Measurements from ENCODE around the gene TAOK3.
A peak's percentile ranks its signal among the peaks of the same experiment; 100 is the strongest.

The TAOK3 gene

GRCh38 chr12:118404876-118405521 lies 32.3 kb upstream of the TAOK3 start:
- ChIA-PET POLR2A (no interaction called here), CTCF (interaction anchor here (1.0 to 2.8 kb wide), 7 partner anchors 7 to 1010 kb away, joined by 3 to 11 read pairs (median 5); no protein-coding TSS in a partner anchor)
- Histone ChIP-seq H3K27ac (ENCODE audit: insufficient read depth in 1 of 2, low read depth in 1 of 2, low read length in 2 of 2, poor library complexity in 1 of 2, severe bottlenecking in 2 of 2) (no peak overlapping the region), H3K36me3 (ENCODE audit: control insufficient read depth in 4 of 4, insufficient read depth in 4 of 4, low read length in 3 of 4) (peaks cover 19 to 64% (median 46%) of the 10 kb centered on the region in 4 experiments), H3K9me3 (ENCODE audit: control extremely low read depth in 1 of 5, control insufficient read depth in 4 of 5, insufficient read depth in 2 of 5, low read depth in 1 of 5, low read length in 4 of 5) (no peaks in the 10 kb centered on the region), H3K27me3 (replicated peaks in 2 of 5; ENCODE audit: control insufficient read depth in 4 of 5, insufficient read depth in 5 of 5, low read length in 4 of 5) (no peaks in the 10 kb centered on the region), H3K4me3 (ENCODE audit: control insufficient read depth in 1 of 7, extremely low read depth in 1 of 7, insufficient read depth in 4 of 7, low read depth in 2 of 7, low read length in 6 of 7) (no peak overlapping the region), H3K4me1 (ENCODE audit: control extremely low read depth in 1 of 4, control insufficient read depth in 4 of 4, insufficient read depth in 4 of 4, low read length in 3 of 4) (no peaks in the 10 kb centered on the region)
- peak; percentile 59 to 79 (median 75) for DNase-seq
- 33% methylated on average over 1 of the region's 4 CpGs for WGBS (ENCODE audit: insufficient coverage)

GRCh38 chr12:118402251-118402650 lies 29.5 kb upstream of the TAOK3 start:
- Histone ChIP-seq H3K9me3 (ENCODE audit: control extremely low read depth in 1 of 5, control insufficient read depth in 4 of 5, insufficient read depth in 2 of 5, low read depth in 1 of 5, low read length in 4 of 5) (no peaks in the 10 kb centered on the region), H3K4me1 (ENCODE audit: control extremely low read depth in 1 of 4, control insufficient read depth in 4 of 4, insufficient read depth in 4 of 4, low read length in 3 of 4) (no peaks in the 10 kb centered on the region), H3K36me3 (ENCODE audit: control insufficient read depth in 4 of 4, insufficient read depth in 4 of 4, low read length in 3 of 4) (peaks cover 10 to 78% (median 55%) of the 10 kb centered on the region in 4 experiments), H3K4me3 (ENCODE audit: control insufficient read depth in 1 of 7, extremely low read depth in 1 of 7, insufficient read depth in 4 of 7, low read depth in 2 of 7, low read length in 6 of 7) (no peak overlapping the region), H3K27ac (ENCODE audit: insufficient read depth in 1 of 2, low read depth in 1 of 2, low read length in 2 of 2, poor library complexity in 1 of 2, severe bottlenecking in 2 of 2) (no peak overlapping the region), H3K27me3 (replicated peaks in 2 of 5; ENCODE audit: control insufficient read depth in 4 of 5, insufficient read depth in 5 of 5, low read length in 4 of 5) (no peaks in the 10 kb centered on the region)
- CTCF ChIA-PET, result interaction anchor here (0.5 kb wide), 1 partner anchor 236 kb away, joined by 3 read pairs; no protein-coding TSS in a partner anchor
- DNase-seq, result no peak
- 86% methylated on average over 3 of the region's 6 CpGs for WGBS (ENCODE audit: insufficient coverage)
- POLR2A ChIA-PET, result no interaction called here

- ChIA-PET CTCF (no interaction called here), POLR2A (interaction anchor here (0.6 kb wide), 1 partner anchor 109 kb away, joined by 4 read pairs; no protein-coding TSS in a partner anchor)
- DNase-seq, result no peak
- no peaks in the 10 kb centered on the region for H3K4me1 ChIP-seq (ENCODE audit: control extremely low read depth in 1 of 4, control insufficient read depth in 4 of 4, insufficient read depth in 4 of 4, low read length in 3 of 4)
- no peaks in the 10 kb centered on the region for H3K9me3 ChIP-seq (ENCODE audit: control extremely low read depth in 1 of 5, control insufficient read depth in 4 of 5, insufficient read depth in 2 of 5, low read depth in 1 of 5, low read length in 4 of 5)
- peaks cover 22 to 82% (median 65%) of the 10 kb centered on the region in 4 experiments for H3K36me3 ChIP-seq (ENCODE audit: control insufficient read depth in 4 of 4, insufficient read depth in 4 of 4, low read length in 3 of 4)
- WGBS (ENCODE audit: insufficient coverage), result 100% methylated on average over 3 of the region's 5 CpGs
- no peak overlapping the region for H3K4me3 ChIP-seq (ENCODE audit: control insufficient read depth in 1 of 7, extremely low read depth in 1 of 7, insufficient read depth in 4 of 7, low read depth in 2 of 7, low read length in 6 of 7)
- H3K27ac ChIP-seq (ENCODE audit: insufficient read depth in 1 of 2, low read depth in 1 of 2, low read length in 2 of 2, poor library complexity in 1 of 2, severe bottlenecking in 2 of 2), result no peak overlapping the region
- no peaks in the 10 kb centered on the region for H3K27me3 ChIP-seq (replicated peaks in 2 of 5; ENCODE audit: control insufficient read depth in 4 of 5, insufficient read depth in 5 of 5, low read length in 4 of 5)
These were observed 26.2 kb upstream of the TAOK3 start for GRCh38 chr12:118398940-118399339.

GRCh38 chr12:118398524-118398923 lies 25.8 kb upstream of the TAOK3 start:
- 100% methylated on average over 1 of the region's 2 CpGs for WGBS (ENCODE audit: insufficient coverage)
- CTCF ChIA-PET, result no interaction called here
- Histone ChIP-seq H3K36me3 (ENCODE audit: control insufficient read depth in 4 of 4, insufficient read depth in 4 of 4, low read length in 3 of 4) (peaks cover 23 to 83% (median 62%) of the 10 kb centered on the region in 4 experiments), H3K27me3 (replicated peaks in 2 of 5; ENCODE audit: control insufficient read depth in 4 of 5, insufficient read depth in 5 of 5, low read length in 4 of 5) (no peaks in the 10 kb centered on the region), H3K4me3 (ENCODE audit: control insufficient read depth in 1 of 7, extremely low read depth in 1 of 7, insufficient read depth in 4 of 7, low read depth in 2 of 7, low read length in 6 of 7) (no peak overlapping the region), H3K4me1 (ENCODE audit: control extremely low read depth in 1 of 4, control insufficient read depth in 4 of 4, insufficient read depth in 4 of 4, low read length in 3 of 4) (no peaks in the 10 kb centered on the region), H3K9me3 (ENCODE audit: control extremely low read depth in 1 of 5, control insufficient read depth in 4 of 5, insufficient read depth in 2 of 5, low read depth in 1 of 5, low read length in 4 of 5) (no peaks in the 10 kb centered on the region), H3K27ac (ENCODE audit: insufficient read depth in 1 of 2, low read depth in 1 of 2, low read length in 2 of 2, poor library complexity in 1 of 2, severe bottlenecking in 2 of 2) (no peak overlapping the region)
- POLR2A ChIA-PET, result interaction anchor here (0.6 kb wide), 1 partner anchor 108 kb away, joined by 4 read pairs; no protein-coding TSS in a partner anchor
- no peak for DNase-seq

GRCh38 chr12:118397708-118398440 lies 25.2 kb upstream of the TAOK3 start:
- H3K9me3 ChIP-seq (ENCODE audit: control extremely low read depth in 1 of 5, control insufficient read depth in 4 of 5, insufficient read depth in 2 of 5, low read depth in 1 of 5, low read length in 4 of 5), result no peaks in the 10 kb centered on the region
- H3K36me3 ChIP-seq (ENCODE audit: control insufficient read depth in 4 of 4, insufficient read depth in 4 of 4, low read length in 3 of 4), result peaks cover 27 to 79% (median 62%) of the 10 kb centered on the region in 4 experiments
- no peak for DNase-seq
- WGBS (ENCODE audit: insufficient coverage), result 98% methylated on average over 8 of the region's 10 CpGs
- H3K4me1 ChIP-seq (ENCODE audit: control extremely low read depth in 1 of 4, control insufficient read depth in 4 of 4, insufficient read depth in 4 of 4, low read length in 3 of 4), result no peaks in the 10 kb centered on the region
- no peak overlapping the region for H3K27ac ChIP-seq (ENCODE audit: insufficient read depth in 1 of 2, low read depth in 1 of 2, low read length in 2 of 2, poor library complexity in 1 of 2, severe bottlenecking in 2 of 2)
- POLR2A ChIA-PET, result no interaction called here
- H3K27me3 ChIP-seq (replicated peaks in 2 of 5; ENCODE audit: control insufficient read depth in 4 of 5, insufficient read depth in 5 of 5, low read length in 4 of 5), result no peaks in the 10 kb centered on the region
- CTCF ChIA-PET, result no interaction called here
- H3K4me3 ChIP-seq (ENCODE audit: control insufficient read depth in 1 of 7, extremely low read depth in 1 of 7, insufficient read depth in 4 of 7, low read depth in 2 of 7, low read length in 6 of 7), result no peak overlapping the region

GRCh38 chr12:118391836-118392235 lies 19.1 kb upstream of the TAOK3 start:
- DNase-seq, result no peak
- Histone ChIP-seq H3K27me3 (replicated peaks in 2 of 5; ENCODE audit: control insufficient read depth in 4 of 5, insufficient read depth in 5 of 5, low read length in 4 of 5) (no peaks in the 10 kb centered on the region), H3K36me3 (ENCODE audit: control insufficient read depth in 4 of 4, insufficient read depth in 4 of 4, low read length in 3 of 4) (peaks cover 39 to 78% (median 63%) of the 10 kb centered on the region in 4 experiments), H3K4me3 (ENCODE audit: control insufficient read depth in 1 of 7, extremely low read depth in 1 of 7, insufficient read depth in 4 of 7, low read depth in 2 of 7, low read length in 6 of 7) (no peak overlapping the region), H3K27ac (ENCODE audit: insufficient read depth in 1 of 2, low read depth in 1 of 2, low read length in 2 of 2, poor library complexity in 1 of 2, severe bottlenecking in 2 of 2) (no peak overlapping the region), H3K9me3 (ENCODE audit: control extremely low read depth in 1 of 5, control insufficient read depth in 4 of 5, insufficient read depth in 2 of 5, low read depth in 1 of 5, low read length in 4 of 5) (no peaks in the 10 kb centered on the region), H3K4me1 (ENCODE audit: control extremely low read depth in 1 of 4, control insufficient read depth in 4 of 4, insufficient read depth in 4 of 4, low read length in 3 of 4) (no peaks in the 10 kb centered on the region)
- WGBS (ENCODE audit: insufficient coverage), result 100% methylated on average over 1 of the region's 1 CpG
- ChIA-PET CTCF (interaction anchor here (1.3 to 2.0 kb wide), 2 partner anchors 13 to 14 kb away, joined by 5 to 11 read pairs; no protein-coding TSS in a partner anchor), POLR2A (no interaction called here)

- Histone ChIP-seq H3K36me3 (ENCODE audit: control insufficient read depth in 4 of 4, insufficient read depth in 4 of 4, low read length in 3 of 4) (peaks cover 43 to 78% (median 63%) of the 10 kb centered on the region in 4 experiments), H3K9me3 (ENCODE audit: control extremely low read depth in 1 of 5, control insufficient read depth in 4 of 5, insufficient read depth in 2 of 5, low read depth in 1 of 5, low read length in 4 of 5) (no peaks in the 10 kb centered on the region), H3K27ac (ENCODE audit: insufficient read depth in 1 of 2, low read depth in 1 of 2, low read length in 2 of 2, poor library complexity in 1 of 2, severe bottlenecking in 2 of 2) (no peak overlapping the region), H3K4me3 (ENCODE audit: control insufficient read depth in 1 of 7, extremely low read depth in 1 of 7, insufficient read depth in 4 of 7, low read depth in 2 of 7, low read length in 6 of 7) (no peak overlapping the region), H3K27me3 (replicated peaks in 2 of 5; ENCODE audit: control insufficient read depth in 4 of 5, insufficient read depth in 5 of 5, low read length in 4 of 5) (no peaks in the 10 kb centered on the region), H3K4me1 (ENCODE audit: control extremely low read depth in 1 of 4, control insufficient read depth in 4 of 4, insufficient read depth in 4 of 4, low read length in 3 of 4) (no peaks in the 10 kb centered on the region)
- 100% methylated on average over 2 of the region's 2 CpGs for WGBS (ENCODE audit: insufficient coverage)
- CTCF ChIA-PET, result interaction anchor here (1.3 to 2.0 kb wide), 2 partner anchors 13 kb away, joined by 5 to 11 read pairs; no protein-coding TSS in a partner anchor
- POLR2A ChIA-PET, result no interaction called here
- DNase-seq, result no peak
These were observed 18.7 kb upstream of the TAOK3 start for GRCh38 chr12:118391424-118391823.

All from common myeloid progenitor, CD34-positive (primary cell).